ENCODE results near the gene VPS4A.
"Not testable (repeated sequence)": the region's sequence is repeated elsewhere in the genome, so short reads cannot be mapped to it uniquely, and the experiment has no call there.

The VPS4A gene

DNA sequence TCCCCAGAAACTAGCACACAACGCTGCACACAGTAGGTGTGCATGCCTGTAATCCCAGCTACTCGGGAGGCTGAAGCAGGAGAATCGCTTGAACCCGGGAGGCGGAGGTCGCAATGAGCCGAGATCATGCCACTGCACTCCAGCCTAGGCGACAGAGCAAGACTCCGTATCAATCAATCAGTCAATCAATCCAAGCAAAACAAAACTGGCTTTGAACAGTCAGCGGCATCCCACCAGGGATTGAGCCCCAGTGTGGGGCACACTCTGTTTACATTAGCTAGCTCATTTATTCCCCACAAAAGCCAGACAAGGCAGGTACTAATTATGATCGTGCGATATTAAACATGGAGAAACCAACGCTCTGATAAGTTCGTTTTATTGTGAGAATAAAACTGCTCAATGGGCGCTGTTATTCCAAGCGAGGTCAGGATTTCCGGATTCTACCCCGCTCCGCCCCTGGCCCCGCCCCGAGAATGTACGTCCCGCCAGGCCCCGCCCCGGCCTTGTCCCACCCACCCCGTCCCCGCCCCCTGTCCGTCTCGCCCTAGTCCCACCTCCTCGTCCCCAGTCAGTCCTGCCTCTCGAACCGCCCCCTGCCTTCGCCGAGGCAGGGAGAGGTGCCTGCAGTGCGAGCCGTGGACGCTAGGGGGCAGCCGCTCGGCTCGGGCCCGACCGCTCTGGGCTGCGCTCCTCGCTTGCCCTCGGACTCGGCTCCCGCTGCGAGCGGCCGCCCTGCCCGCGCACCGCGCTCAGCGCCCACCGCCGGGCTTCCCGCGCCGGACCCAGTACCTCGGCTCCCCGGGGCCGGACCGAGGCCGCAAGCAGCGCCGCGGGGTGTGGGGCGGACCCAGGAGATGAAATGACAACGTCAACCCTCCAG is at the start of gene VPS4A:
TSS of gene VPS4A (plus strand) at position 698 of the 880 bp plus-strand sequence. CDS start at position 860, 162 bp downstream.
- in situ Hi-C loops (cut with HindIII; ENCODE audit: low pct_ligation_motif_present, low pct_unique_long_range_greater_than_20kb, low sequenced_read_pairs): no loop called here
- DNase-seq: peak; percentile 96

DNA sequence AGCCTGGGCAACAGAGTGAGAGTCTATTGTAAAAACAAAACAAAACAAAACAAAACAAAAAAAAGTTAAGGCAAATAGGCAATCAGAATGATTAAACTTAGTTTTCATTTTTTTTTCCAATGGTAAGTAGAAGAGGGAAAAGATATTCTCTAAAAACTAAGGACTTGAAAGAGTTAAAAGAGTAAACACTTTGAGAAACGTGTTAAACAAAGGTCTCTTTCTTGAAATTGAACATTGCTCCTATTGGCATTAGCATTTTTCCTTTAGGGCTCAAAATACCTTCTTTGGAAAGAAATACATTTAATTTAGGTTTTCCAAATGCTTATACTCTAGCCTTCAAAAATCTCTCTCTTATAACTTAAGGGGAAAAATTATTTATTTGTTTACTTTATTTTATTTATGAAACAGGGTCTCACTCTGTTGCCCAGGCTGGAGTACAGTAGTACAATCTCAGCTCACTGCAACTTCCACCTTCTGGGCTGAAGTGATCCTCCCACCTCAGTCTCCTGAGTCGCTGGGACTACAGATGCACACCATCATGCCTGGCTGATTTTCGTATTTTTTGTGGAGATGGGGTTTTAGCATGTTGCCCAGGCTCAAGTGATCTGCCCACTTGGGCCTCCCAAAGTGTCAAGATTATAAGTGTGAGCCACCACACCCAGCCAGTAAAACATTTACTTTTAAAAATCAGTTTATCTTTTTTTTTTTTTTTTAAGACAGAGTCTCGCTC is 44.7 kb upstream of the VPS4A start:
- in situ Hi-C loops (cut with HindIII; ENCODE audit: low pct_ligation_motif_present, low pct_unique_long_range_greater_than_20kb, low sequenced_read_pairs): no loop called here
- DNase-seq: no peak

- in situ Hi-C loops (cut with HindIII; ENCODE audit: low pct_ligation_motif_present, low pct_unique_long_range_greater_than_20kb, low sequenced_read_pairs): no loop called here
- DNase-seq: no peak
Observed at GRCh38 chr16:69267633-69268032, 43.5 kb upstream of the VPS4A start.

- no peak for DNase-seq
- in situ Hi-C loops (cut with HindIII; ENCODE audit: low pct_ligation_motif_present, low pct_unique_long_range_greater_than_20kb, low sequenced_read_pairs): no loop called here
Observed at GRCh38 chr16:69270395-69270794, 40.8 kb upstream of the VPS4A start.

DNA sequence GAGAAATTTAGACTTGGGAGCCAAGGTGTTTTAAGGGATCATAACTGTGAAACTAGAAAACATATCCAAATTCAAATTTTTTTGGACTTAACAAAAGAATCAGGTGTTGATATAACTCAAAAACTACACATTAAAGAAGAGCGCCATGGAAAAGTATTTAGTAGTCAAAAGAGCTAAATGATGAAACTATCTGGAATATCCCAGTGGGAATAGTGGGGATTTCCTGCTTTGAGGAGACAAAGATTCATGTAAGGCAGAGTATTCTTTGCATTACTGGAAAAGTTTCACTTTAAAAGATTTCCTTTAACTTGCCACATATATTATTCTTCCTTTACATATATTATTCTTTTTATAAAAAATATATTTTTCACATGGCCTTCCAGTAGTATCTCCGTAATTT is 40.3 kb upstream of the VPS4A start:
- DNase-seq: no peak
- in situ Hi-C loops (cut with HindIII; ENCODE audit: low pct_ligation_motif_present, low pct_unique_long_range_greater_than_20kb, low sequenced_read_pairs): no loop called here

GRCh38 chr16:69273009-69273408 is 38.1 kb upstream of the VPS4A start:
- in situ Hi-C loops (cut with HindIII; ENCODE audit: low pct_ligation_motif_present, low pct_unique_long_range_greater_than_20kb, low sequenced_read_pairs): no loop called here
- DNase-seq: no peak

DNA sequence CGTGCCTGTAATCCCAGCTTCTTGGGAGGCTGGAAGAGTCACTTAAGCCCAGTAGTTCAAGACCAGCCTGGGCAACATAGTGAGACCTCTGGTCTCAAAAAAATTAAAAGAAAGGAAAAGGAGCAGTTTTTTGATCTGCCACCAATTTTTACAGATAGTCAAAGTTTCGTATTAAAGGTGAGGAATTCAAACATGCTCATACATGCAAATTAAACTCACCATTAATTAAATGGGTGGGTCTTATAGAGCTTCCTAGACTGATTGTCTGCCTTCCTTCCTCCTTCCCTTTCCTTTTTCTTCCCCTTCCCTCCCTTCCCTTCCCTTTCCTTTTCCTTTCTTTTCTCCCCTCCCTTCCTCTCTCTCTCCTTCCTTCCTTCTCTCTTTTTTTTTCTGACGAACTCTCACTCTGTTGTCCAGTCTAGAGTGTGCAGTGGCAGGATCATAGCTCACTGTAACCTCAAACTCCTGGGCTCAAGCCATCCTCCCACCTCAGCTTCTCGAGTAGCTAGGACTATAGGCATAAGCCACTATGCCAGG is 36.4 kb upstream of the VPS4A start:
- DNase-seq: no peak
- in situ Hi-C loops (cut with HindIII; ENCODE audit: low pct_ligation_motif_present, low pct_unique_long_range_greater_than_20kb, low sequenced_read_pairs): no loop called here

- no peak for DNase-seq
- in situ Hi-C loops (cut with HindIII; ENCODE audit: low pct_ligation_motif_present, low pct_unique_long_range_greater_than_20kb, low sequenced_read_pairs): no loop called here
Observed at GRCh38 chr16:69276148-69277115, 34.7 kb upstream of the VPS4A start.

DNA sequence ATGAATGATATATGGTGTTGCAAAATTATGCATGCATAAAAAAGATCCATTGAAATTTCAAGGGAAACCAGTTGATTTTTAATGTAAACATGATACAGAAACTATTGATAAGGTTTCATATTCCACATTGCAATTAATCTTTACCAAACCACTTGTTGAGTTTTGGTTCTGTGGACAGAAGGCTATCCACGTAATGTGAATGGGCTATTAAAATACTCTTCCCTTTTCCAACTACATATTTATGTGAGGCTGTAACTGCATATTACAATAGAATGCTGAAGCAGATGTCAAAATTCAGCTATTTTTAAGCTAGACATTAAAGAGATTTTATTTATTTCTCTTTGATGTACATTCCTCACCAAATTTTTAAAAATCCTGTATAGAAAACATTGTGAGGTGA is 33.7 kb upstream of the VPS4A start:
- in situ Hi-C loops (cut with HindIII; ENCODE audit: low pct_ligation_motif_present, low pct_unique_long_range_greater_than_20kb, low sequenced_read_pairs): no loop called here

GRCh38 chr16:69283851-69284250 is 27.3 kb upstream of the VPS4A start:
- DNase-seq: no peak
- in situ Hi-C loops (cut with HindIII; ENCODE audit: low pct_ligation_motif_present, low pct_unique_long_range_greater_than_20kb, low sequenced_read_pairs): no loop called here

More for the DNA sequence above, 33.7 kb upstream of the VPS4A start:
- no peak for DNase-seq

DNA sequence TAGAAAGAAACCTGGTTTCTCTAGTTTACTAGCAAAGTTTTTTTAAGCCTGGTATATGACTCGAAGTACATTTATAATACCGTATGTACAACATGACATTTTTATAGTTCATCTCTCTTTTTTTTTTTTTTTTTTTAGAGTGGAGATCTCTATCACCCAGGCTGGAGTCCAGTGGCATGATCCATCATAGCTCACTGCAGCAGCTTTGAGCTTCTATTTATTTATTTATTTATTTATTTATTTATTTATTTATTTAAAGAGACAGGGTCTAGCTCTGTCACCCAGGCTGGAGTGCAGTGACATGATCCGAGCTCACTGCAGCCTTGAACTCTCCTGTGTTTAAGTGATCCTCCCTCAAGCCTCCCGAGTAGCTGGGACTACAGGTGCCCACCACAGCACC is 25.9 kb upstream of the VPS4A start:
- in situ Hi-C loops (cut with HindIII; ENCODE audit: low pct_ligation_motif_present, low pct_unique_long_range_greater_than_20kb, low sequenced_read_pairs): no loop called here
- no peak for DNase-seq

DNA sequence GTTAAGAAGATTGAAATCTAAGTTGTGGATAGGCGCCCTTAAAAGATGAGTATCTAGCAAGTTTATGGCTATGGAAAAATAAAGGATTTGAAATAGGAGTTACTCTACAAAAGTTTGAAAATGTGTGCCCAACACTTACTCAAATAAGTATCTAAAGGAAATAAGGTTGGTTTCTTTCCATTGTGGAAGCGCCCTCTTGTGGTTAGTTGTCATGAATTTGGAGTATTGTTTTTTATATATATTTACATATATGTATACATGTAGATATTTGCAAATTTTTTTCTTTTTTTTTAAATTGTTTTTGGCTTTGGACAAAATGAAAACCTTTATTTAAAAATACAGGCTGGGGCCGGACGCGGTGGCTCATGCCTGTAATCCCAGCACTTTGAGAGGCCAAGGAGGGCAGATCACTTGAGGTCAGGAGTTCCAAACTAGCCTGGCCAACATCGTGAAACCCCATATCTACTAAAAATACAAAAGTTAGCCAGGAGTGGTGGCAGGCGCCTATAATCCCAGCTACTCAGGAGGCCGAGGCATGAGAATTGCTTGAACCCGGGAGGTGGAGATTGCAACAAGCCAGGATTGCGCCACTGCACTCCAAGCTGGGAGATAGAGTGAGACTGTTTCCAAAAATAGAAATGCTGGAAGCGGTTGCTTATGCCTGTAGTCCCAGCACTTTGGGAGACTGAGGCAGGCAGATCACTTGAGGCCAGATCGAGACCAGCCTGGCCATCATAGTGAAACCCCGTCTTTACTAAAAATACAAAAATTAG is 24.0 kb upstream of the VPS4A start:
- DNase-seq: peak; percentile 73

DNA sequence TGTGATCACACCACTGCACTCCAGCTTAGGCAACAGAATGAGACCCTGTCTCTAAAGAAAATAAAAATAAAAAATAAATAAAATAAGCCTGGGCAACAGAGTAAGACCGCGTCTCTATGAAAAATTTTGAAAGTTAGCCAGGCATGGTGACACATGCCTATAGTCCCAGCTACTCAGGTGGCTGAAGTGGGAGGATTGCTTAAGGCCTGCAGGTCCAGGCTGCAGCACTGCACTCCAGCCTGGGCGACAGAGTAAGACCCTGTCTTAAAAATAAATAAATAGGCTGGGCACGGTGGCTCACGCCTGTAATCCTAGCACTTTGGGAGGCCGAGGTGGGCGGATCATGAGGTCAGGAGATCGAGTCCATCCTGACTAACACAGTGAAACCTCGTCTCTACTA is 19.5 kb upstream of the VPS4A start:
- DNase-seq; in situ Hi-C loops (cut with HindIII; ENCODE audit: low pct_ligation_motif_present, low pct_unique_long_range_greater_than_20kb, low sequenced_read_pairs): not testable (repeated sequence)

More for the DNA sequence above, 24.0 kb upstream of the VPS4A start:
- in situ Hi-C loops (cut with HindIII; ENCODE audit: low pct_ligation_motif_present, low pct_unique_long_range_greater_than_20kb, low sequenced_read_pairs): no loop called here

DNA sequence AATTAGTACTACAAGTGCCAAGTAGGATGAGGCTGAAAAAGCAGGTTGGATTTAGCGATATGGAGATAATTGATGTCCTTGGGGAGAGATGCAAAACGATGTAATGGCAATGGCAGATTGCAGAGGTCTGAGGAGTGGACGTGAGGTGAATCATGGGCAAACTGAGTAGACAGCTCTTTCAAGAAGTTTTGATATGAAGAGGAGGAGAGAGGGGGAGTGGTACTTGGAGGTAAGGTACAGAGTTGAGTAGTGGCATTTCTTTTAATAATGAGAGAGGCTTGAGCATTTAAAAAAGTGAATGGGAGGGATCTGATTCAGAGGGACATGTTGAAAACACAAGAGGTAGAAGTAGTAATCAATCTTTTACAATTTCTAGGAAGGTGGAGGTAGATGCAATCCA is 17.7 kb upstream of the VPS4A start:
- in situ Hi-C loops (cut with HindIII; ENCODE audit: low pct_ligation_motif_present, low pct_unique_long_range_greater_than_20kb, low sequenced_read_pairs): no loop called here

GRCh38 chr16:69294051-69294450 is 17.1 kb upstream of the VPS4A start:
- DNase-seq: no peak
- in situ Hi-C loops (cut with HindIII; ENCODE audit: low pct_ligation_motif_present, low pct_unique_long_range_greater_than_20kb, low sequenced_read_pairs): no loop called here

More for the DNA sequence above, 17.7 kb upstream of the VPS4A start:
- DNase-seq: no peak

DNA sequence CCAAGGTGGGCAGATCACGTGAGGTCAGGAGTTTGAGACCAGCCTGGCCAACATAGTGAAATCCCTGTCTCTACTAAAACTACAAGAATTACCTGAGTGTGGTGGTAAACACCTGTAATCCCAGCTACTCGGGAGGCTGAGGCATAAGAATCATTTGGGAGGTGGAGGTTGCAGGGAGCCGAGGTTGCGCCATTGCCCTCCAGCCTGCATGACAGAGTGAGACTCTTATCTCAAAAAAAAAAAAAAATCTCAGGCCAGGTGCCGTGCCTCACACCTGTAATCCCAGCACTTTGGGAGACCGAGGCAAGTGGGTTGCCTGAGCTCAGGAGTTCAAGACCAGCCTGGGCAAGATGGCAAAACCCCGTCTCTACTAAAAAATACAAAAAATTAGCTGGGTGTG is 14.4 kb upstream of the VPS4A start:
- DNase-seq; in situ Hi-C loops (cut with HindIII; ENCODE audit: low pct_ligation_motif_present, low pct_unique_long_range_greater_than_20kb, low sequenced_read_pairs): not testable (repeated sequence)

DNA sequence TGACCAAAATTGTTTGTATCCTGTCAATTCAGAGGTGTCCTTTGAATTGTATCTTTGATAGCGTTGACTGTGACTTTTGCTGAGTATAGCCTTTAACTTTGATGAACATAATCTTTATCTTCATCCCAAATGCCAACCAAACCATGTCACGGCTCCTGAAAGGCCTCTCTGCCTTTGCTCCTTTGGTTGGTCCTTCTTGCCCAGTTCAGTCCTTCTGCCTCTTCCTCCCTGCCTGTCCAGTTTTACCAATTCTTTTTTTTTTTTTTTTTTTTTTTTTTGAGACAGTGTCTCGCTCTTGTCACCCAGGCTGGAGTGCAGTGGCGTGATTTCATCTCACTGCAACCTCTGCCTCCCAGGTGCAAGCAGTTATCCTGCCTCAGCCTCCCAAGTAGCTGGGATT is 12.9 kb upstream of the VPS4A start:
- in situ Hi-C loops (cut with HindIII; ENCODE audit: low pct_ligation_motif_present, low pct_unique_long_range_greater_than_20kb, low sequenced_read_pairs): no loop called here

DNA sequence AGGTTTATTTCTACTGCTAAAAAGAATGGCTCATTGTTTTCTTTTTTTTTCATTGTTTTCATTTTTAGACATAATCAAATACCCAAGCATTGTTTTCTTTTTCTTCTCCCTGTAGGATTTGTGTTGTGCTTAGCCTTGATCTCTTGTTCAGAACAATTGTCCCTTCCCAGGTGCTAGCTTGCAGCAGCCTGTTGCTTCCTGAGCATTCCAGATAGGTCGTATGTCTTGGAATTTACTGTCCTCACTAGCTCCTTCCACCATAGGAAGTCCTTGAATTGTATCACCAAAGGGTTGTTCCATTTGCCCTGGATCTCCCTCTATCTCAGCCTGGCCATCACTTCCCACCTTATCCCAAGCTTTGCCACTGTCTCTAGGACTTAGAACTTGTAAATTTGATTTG is 10.0 kb upstream of the VPS4A start:
- no peak for DNase-seq
- in situ Hi-C loops (cut with HindIII; ENCODE audit: low pct_ligation_motif_present, low pct_unique_long_range_greater_than_20kb, low sequenced_read_pairs): no loop called here

More for the DNA sequence above, 12.9 kb upstream of the VPS4A start:
- no peak for DNase-seq

Data from ACHN (cell line).